ENCODE measurements around the gene GPC5. TPM values are rescaled to one million over a fixed set of nuclear protein-coding genes. Genes with fewer than 3 reads are reported as not detected.

GPC5 gene
- total and polyA plus RNA-seq, 2 of the 13 experiments (the other 11 are each of a cell fraction or from before 2014, with no cell fraction given): 0.02 to 0.07 TPM

- TF ChIP-seq CSRNP1 (CRISPR knock-in tag; IDR thresholded peaks at IDR 0.05): no peak
- TF ChIP-seq ZNF20 (CRISPR knock-in tag; IDR thresholded peaks at IDR 0.05): no peak
- TF ChIP-seq ZNF260 (CRISPR knock-in tag; IDR thresholded peaks at IDR 0.05; ENCODE audit: borderline replicate concordance, low read depth): no peak
- no peak for TF ChIP-seq CEBPG (CRISPR knock-in tag; IDR thresholded peaks at IDR 0.05)
These were observed 1052.6 kb downstream of the GPC5 start (continued) for GRCh38 chr13:92451060-92451459.

- Histone ChIP-seq H3K27ac (ENCODE audit: extremely low read length, insufficient read depth, low read length) (no peak overlapping the region), H3K9me3 (ENCODE audit: low read length) (no peaks in the 10 kb centered on the region), H3K27me3 (ENCODE audit: control insufficient read depth in 1 of 2, insufficient read depth in 2 of 2, low read length in 2 of 2) (no peaks in the 10 kb centered on the region), H3K4me2 (ENCODE audit: low read depth, low read length) (no peak overlapping the region), H3K79me2 (ENCODE audit: insufficient read depth, low read length) (no peaks in the 10 kb centered on the region), H3K4me1 (ENCODE audit: insufficient read depth, low read length) (no peaks in the 10 kb centered on the region), H3K9ac (ENCODE audit: insufficient read depth, low read depth, low read length) (no peak overlapping the region), H4K20me1 (ENCODE audit: insufficient read depth, low read length) (no peaks in the 10 kb centered on the region), H2AFZ (ENCODE audit: low read length) (no peak overlapping the region), H3K4me3 (replicated peaks in 1 of 3; ENCODE audit: insufficient read depth in 1 of 3, low read depth in 2 of 3, low read length in 3 of 3) (no peak overlapping the region), H3K36me3 (replicated peaks in 1 of 2; ENCODE audit: control insufficient read depth in 1 of 2, insufficient read depth in 2 of 2, low read length in 2 of 2) (no peaks in the 10 kb centered on the region)
- ChIA-PET CTCF (ENCODE audit: low intra/inter-chr PET ratio, low total read pairs) (no interaction called here), POLR2A (no interaction called here)
- WGBS (ENCODE audit: low lambda C conversion rate): 37% methylated on average over 6 of the region's 6 CpGs
- DNase-seq (ENCODE audit: low spot score): no peak
- in situ Hi-C loops (cut with HindIII; ENCODE audit: extremely low pct_ligation_motif_present, low pct_unique_long_range_greater_than_20kb): no loop called here
- TF ChIP-seq ARID4A (CRISPR knock-in tag; IDR thresholded peaks at IDR 0.05; ENCODE audit: borderline replicate concordance) (no peak), ETS1 (CRISPR knock-in tag; IDR thresholded peaks at IDR 0.05) (no peak), ZNF782 (CRISPR knock-in tag; IDR thresholded peaks at IDR 0.05; ENCODE audit: borderline replicate concordance) (no peak), KMT2B (CRISPR knock-in tag; IDR thresholded peaks at IDR 0.05) (no peak), TFDP1 (CRISPR knock-in tag; IDR thresholded peaks at IDR 0.05; ENCODE audit: borderline replicate concordance) (no peak), U2AF1 (optimal IDR thresholded peaks at IDR 0.05; ENCODE audit: low read depth, low read length) (no peak), ZBTB38 (CRISPR knock-in tag; IDR thresholded peaks at IDR 0.05) (no peak), MAFF (IDR thresholded peaks at IDR 0.05; ENCODE audit: low read depth, low read length) (no peak), MBD4 (IDR thresholded peaks at IDR 0.05; ENCODE audit: borderline replicate concordance, low read length) (no peak), ZNF513 (CRISPR knock-in tag; conservative IDR thresholded peaks at IDR 0.05) (no peak)
- ATAC-seq: no peak
- intact Hi-C loops (cut with micrococcal nuclease; ENCODE audit: unreplicated experiment): no loop called here
- BruUV-seq (replicated peaks): no TSS peak
- FAIRE-seq: no peak
These were observed 1054.4 kb downstream of the GPC5 start for GRCh38 chr13:92452840-92453239.

Measured in HepG2 (cell line).